ENCODE results near the gene PLIN5.

The PLIN5 gene

DNA sequence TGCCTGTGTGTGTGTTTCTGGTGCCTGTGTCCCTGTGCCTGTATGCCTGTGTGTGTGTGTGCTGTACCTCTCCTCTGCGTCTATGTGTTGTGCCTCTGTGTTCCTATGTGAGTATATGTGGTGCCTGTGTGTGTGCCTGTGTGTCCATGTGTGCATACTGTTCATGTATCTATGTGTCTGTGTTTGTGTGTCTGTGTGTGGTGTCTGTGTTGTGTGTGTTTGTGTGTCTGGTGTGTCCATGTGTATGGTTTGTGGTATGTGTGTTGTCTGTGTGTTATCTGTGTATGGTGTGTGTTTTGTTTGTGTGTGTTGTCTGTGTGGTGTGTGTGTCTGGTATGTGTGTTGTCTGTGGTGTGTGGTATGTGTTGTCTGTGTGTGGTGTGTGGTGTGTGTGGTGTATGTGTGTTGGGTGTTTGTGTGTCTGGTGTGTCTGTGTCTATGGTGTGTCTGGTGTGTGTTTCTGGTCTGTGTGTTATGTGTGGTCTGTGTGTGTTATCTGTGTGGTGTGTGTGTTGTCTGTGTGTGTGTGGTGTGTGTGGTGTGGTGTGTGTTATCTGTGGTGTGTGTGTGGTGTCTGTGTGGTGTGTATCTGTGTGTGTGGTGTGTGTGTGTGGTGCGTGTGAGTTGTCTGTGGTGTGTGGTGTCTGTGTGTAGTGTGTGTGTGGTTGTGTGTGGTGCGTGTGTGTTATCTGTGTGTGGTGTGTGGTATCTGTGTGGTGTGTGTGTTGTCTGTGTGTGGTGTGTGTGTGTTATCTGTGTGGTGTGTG, 42.5 kb downstream of the PLIN5 start:
- DNase-seq (ENCODE audit: low spot score) (no peak), FAIRE-seq (peak; percentile 99)

- FAIRE-seq (no peak), DNase-seq (ENCODE audit: low spot score) (no peak)
Observed at GRCh38 chr19:4491446-4491845, 43.6 kb downstream of the PLIN5 start.

DNA sequence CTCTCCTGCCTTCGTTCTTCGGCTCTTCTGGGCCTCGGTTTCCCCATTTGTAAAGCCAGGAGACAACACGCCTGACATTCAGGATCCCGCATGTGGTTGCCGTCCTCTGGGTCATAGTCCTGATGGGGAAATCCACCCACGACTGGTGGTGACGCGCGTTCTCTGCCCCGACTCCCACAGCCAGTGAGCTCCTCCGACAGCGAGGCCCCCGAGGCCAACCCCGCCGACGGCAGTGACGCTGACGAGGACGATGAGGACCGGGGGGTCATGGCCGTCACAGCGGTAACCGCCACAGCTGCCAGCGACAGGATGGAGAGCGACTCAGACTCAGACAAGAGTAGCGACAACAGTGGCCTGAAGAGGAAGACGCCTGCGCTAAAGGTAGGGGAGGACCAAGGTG, 46.5 kb downstream of the PLIN5 start:
- FAIRE-seq = no peak
- DNase-seq (ENCODE audit: low spot score) = no peak

DNA sequence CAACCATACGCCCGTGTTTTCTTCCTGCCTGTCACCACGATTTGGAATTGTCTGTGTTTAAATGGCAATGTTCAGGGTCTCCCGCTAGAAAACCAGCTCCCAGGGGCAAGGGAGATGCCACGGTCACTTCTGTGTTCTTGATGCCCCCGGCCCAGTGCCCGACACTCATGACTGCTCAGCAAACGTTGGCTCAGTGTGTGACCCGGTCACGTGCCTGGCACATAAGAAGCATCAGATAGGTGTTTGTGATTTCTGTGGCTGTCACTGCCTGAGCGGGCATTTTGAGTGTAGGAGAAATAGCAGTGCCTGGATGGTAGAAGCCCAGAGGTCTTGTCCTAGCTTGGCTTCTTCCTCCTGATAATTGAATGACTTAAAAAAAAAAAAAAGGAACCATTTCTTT, 47.5 kb downstream of the PLIN5 start:
- FAIRE-seq = no peak
- DNase-seq (ENCODE audit: low spot score) = no peak

GRCh38 chr19:4483385-4483784, 51.6 kb downstream of the PLIN5 start:
- no peak for DNase-seq (ENCODE audit: low spot score)
- no peak for FAIRE-seq

DNA sequence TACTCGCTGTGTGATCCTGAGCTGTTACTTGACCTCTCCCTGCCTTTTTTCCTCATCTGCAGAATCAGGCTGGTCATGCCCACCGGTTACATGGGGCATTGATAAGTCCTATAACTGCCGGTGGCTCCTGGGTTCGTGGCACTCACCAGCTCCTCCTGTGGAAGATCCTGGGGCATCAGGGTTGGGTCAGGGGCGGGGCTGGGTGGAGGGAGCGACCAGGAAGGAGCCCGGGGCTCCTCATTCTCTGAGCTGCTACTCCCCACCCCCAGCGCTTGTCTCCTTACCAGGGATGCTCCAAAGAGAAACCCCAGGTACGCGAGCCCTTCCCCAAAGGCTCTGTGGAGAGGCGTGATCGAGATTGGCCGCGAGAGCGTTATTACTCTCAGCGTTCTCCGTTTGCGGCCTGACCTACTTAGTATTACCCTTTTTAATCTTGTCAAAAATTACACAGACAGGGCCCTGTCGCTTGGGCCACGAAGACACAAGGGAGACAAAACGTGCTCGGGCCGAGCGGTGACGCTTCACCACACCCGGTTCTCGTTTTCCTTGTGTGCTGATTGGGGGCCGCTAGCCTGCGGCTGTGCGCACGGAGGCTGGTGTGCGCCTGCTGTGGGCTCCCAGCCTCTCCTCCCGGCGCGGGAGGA, 52.2 kb downstream of the PLIN5 start:
- DNase-seq (ENCODE audit: low spot score) = no peak
- FAIRE-seq = no peak

GRCh38 chr19:4477034-4477801, 57.8 kb downstream of the PLIN5 start:
- FAIRE-seq (no peak), DNase-seq (ENCODE audit: low spot score) (no peak)

- no peak for FAIRE-seq
Observed at GRCh38 chr19:4474514-4475022, 60.5 kb downstream of the PLIN5 start.

DNA sequence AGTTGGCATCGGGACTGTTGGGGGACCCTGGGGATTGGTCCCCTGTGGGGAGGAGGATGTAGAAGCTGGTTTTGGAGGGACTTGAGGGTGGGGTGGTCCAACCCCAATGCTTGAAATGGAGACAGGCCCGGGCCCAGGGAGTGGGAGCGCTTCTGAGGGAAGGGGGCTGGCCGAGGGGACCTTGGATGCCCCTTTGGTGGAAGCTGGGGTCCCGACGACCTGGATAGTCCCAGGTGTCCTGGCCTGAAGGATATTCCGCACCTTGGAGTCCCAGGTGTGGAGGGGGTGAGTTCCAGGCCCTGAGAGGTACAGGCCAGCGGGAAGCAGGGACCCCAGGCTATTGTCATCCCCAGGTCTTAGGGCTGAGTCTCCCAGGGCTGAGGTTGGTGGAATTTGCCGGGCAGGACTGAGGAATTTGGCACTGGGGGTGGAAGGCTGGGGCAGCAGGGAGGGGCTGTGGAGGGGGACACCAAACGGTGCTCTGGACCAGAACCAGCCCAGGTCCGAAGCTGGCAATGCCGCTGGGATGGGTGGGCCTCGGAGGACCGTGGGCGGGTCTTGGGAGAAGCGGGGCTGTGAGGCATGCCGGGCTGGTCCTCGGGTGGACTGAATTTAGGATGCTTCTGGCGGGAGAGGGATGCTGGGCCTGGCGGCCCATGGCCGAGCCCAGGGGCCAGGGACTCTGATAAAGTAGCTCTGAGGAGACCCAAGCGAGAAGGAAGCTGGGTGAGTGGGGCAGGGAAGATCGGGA, 61.1 kb downstream of the PLIN5 start:
- DNase-seq (ENCODE audit: low spot score) (no peak), FAIRE-seq (no peak)

More at GRCh38 chr19:4474514-4475022, 60.5 kb downstream of the PLIN5 start:
- DNase-seq (ENCODE audit: low spot score) = peak; percentile 54

- DNase-seq (ENCODE audit: low spot score) = no peak
- no peak for FAIRE-seq
Observed at GRCh38 chr19:4473011-4473762, 61.8 kb downstream of the PLIN5 start.

Data from urothelium cell line (cell line).